HG03045 (cell line): Measurements from ENCODE around the gene B4GALT2.

Experiments
- ATAC-seq: cut with Tn5 transposase; IDR thresholded peaks from one replicate; pipeline ENCODE4 v1.9.1; 2021; ENCODE audit warnings: mild to moderate bottlenecking, moderate library complexity; ENCODE audit not compliant: unreplicated experiment

The B4GALT2 gene

DNA sequence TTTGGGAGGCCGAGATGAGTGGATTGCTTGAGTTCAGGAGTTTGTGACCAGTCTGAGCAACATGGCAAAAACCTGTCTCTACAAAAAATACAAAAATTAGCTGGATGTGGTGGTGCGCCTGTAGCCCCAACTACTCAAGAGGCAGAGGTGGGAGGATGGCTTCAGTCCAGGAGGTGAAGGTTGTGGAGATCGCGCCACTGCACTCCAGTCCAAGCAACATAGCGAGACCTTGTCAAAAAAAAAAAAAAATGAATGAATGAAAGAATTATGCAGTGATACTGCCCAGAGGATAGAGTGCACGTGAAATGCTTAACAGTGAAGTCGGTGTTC, 9.6 kb upstream of the B4GALT2 start:
- ATAC-seq: no peak

DNA sequence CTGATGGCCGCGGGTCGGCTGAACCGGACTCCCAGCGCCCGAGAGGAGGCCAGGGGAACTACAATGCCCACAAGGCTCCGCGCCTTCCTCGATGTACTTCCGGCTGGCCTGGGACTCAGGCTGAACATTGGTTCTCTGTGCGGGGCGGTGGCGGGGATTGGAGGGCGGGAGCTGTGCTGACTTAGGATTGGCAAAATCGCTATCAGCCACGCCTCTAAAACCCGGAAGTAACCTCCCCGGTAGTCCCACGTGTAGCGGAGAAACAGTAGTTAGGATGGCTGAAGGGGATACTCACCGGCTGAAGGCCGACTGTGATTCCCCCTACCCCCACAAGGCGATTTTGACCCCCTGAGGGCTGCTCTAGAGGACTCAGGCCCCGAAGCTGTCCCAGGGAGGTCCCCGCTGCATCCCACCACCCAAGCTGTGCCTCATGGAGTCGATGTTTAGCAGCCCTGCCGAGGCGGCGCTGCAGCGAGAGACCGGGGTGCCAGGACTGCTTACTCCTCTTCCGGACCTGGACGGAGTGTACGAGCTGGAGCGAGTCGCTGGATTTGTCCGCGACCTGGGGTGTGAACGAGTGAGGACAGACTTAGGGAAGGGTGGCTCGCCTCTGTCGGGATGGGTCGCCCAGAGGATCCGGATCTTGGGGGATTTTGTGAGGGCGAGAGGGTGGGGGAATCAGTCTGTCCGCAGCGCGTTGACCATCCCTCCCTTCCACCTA, 9.1 kb upstream of the B4GALT2 start, which contains the start of gene DPH2:
Gene DPH2 (plus strand): TSS at position 265 of the 721 bp plus-strand sequence. CDS start 166 bp downstream, at position 431.
- ATAC-seq: peak; percentile 69

GRCh38 chr1:43970502-43970901, 8.5 kb upstream of the B4GALT2 start:
- ATAC-seq: no peak

DNA sequence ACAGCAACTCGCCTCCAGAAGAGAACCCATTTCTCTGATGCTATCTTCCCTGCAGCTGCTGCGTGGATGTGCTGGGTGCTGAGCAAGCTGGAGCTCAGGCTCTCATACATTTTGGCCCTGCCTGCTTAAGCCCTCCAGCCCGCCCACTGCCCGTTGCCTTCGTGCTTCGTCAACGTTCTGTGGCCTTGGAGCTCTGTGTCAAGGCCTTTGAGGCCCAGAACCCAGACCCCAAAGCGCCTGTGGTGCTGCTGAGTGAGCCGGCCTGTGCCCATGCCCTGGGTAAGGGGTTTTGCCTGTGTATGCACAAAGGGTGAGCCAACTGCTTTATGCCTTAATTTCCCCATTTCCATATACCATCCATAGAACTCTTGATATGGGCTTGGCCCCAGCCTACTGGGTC, 8.1 kb upstream of the B4GALT2 start:
- no peak for ATAC-seq

GRCh38 chr1:43971336-43971980, 7.6 kb upstream of the B4GALT2 start:
- no peak for ATAC-seq

DNA sequence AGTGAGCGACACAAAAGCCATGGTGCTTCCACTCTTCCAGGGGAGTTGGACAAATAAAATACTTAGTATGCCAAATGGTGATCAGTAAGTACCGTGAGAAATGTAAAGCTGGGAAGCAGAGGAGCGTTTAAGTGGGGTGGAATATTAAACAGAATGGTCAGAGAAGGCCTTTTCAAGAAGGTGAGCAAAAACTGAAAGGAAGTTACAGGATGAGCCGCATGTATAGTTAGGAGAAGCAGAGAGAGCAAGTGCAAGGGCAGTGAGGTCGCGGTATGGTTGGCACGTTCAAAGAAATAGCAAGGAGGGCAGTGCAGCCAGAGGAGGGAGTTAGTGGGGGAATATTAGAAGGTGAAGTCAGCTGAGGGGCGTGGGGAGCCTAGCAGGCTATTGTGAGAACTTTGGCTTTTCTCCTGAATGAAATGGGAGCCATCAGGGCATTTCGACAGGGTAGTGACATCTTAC, 5.0 kb upstream of the B4GALT2 start:
- no peak for ATAC-seq

- peak; percentile 55 for ATAC-seq
These were observed 4.4 kb upstream of the B4GALT2 start, which contains the start of gene ATP6V0B for GRCh38 chr1:43974443-43975248. Gene ATP6V0B, plus strand, starts transcription at chr1:43974960. Its CDS starts 81 bp downstream, at chr1:43975041.

DNA sequence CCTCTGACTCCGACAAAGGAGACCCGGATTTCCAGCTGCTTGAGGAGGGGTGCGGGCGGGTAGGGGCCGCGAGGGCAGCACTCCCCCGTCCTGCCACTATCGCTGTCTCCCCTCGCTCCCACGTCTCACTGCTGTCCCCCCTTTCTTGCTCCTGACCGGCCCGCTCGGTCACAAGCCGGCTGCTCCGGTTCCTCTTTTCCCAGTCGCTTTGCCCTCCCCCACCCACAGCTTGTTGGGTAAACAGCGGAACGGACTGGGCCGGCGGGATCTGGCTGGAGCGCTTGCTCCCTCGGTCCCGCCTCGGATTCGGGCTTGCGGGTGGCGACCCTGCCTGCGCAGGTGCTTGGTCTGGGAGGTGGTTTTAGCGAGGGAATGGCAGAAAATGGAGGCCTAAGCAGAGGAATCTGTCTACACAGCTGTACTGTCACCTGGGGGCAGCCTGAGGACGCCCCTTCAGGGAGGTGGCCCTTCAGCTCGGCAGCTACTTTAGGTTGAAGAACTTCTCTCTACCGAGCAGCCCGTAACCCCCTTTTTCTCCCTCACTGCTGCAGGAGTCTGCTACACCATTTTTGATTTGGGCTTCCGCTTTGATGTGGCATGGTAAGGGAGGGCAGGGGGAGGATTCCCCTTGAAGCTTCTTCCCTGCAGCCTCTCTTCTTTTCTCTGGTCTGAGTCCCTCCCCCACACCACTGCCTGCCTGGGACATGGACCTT, 3.6 kb upstream of the B4GALT2 start:
- peak; percentile 5 for ATAC-seq

DNA sequence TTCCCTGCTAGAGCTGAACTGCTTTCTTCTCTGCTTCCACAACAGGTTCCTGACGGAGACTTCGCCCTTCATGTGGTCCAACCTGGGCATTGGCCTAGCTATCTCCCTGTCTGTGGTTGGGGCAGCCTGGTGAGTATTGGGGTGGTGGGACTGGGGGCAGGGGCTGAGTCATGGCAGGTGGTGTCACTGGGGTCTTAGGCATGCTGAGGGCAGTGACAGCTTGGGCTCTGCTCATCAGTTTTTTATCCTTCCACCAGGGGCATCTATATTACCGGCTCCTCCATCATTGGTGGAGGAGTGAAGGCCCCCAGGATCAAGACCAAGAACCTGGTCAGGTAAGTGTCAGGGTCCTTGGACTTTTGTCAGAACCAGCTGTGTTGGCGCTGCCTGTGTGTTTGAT, 3.0 kb upstream of the B4GALT2 start:
- no peak for ATAC-seq

DNA sequence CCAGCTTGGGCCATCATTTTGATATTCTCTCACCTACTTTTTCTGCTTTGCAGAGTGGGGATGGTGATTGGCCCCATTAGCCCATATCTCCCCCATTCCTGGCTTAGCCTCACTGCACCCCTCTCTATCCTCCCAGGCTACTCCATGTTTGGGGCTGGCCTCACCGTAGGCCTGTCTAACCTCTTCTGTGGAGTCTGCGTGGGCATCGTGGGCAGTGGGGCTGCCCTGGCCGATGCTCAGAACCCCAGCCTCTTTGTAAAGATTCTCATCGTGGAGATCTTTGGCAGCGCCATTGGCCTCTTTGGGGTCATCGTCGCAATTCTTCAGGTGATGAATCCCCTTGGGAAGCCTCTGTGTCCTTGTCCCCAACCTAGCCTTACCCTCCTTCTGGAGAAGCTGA, 2.1 kb upstream of the B4GALT2 start:
- no peak for ATAC-seq

GRCh38 chr1:43977376-43978263, 1.4 kb upstream of the B4GALT2 start:
- ATAC-seq: no peak

DNA sequence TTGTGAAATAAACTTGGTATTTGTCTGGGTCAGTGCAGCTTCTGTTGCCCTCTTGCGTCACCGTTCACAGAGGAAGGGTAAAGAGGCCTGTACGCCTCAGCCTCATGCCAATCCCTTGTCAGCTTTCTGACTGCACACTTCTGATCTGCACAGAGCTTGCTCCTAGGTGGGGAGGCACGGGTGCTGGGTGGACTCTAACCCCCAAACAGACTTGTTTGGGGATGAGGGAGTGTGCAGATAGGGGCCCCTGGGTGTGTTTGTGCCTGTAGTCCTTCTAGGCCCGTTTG, 803 bp upstream of the B4GALT2 start:
- no peak for ATAC-seq

- no peak for ATAC-seq
These were observed 184 bp downstream of the B4GALT2 start for GRCh38 chr1:43979261-43979527.

DNA sequence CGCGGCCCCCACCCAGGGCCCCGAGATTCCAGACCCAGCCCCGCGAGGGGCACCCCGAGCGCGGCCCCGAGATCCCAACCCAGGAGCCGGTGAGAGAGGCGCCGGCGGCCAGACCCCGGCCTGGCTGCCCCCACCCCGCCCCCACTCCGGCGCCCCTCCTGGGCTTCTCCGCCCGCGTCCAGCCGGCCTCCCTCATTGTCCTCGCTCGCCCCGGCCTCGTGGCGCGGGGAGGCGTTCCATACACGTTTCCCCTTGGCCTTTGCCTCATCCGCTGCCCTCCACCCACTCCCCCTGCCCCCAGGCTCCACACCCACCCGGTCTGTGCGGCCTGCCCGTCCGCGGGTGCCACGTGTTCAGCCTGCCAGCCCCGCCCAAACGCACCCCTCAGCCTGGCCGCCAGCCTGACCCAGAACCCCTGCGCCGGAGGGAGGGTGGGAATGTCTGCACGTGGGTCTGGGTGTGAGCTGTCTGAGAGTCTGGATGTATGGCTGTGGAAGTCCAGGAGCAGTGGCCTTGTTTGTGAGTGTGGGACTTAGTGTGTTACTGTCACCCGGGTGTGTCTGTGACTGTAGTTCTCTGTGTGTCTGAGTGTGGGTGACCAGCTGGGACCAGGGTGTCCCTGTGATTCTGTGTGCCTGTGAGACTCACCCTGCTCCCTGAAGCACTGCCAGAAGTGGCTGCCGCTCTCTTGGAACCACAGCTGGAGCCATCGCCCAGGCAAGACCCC, 681 bp downstream of the B4GALT2 start:
- no peak for ATAC-seq

GRCh38 chr1:43980255-43981134, 1.5 kb downstream of the B4GALT2 start:
- ATAC-seq: no peak

DNA sequence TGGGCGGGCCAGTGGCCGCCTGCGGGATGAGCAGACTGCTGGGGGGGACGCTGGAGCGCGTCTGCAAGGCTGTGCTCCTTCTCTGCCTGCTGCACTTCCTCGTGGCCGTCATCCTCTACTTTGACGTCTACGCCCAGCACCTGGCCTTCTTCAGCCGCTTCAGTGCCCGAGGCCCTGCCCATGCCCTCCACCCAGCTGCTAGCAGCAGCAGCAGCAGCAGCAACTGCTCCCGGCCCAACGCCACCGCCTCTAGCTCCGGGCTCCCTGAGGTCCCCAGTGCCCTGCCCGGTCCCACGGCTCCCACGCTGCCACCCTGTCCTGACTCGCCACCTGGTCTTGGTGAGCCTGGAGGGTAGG, 2.1 kb downstream of the B4GALT2 start:
- no peak for ATAC-seq

DNA sequence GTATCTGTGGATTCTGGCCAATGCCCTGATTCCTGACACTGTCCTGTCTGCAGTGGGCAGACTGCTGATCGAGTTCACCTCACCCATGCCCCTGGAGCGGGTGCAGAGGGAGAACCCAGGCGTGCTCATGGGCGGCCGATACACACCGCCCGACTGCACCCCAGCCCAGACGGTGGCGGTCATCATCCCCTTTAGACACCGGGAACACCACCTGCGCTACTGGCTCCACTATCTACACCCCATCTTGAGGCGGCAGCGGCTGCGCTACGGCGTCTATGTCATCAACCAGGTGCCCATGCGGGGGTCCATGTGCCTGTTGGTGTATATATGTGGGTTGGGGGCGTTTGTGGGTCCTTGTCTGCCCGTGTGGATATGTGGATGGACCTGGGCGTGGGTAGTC, 2.6 kb downstream of the B4GALT2 start:
- no peak for ATAC-seq

DNA sequence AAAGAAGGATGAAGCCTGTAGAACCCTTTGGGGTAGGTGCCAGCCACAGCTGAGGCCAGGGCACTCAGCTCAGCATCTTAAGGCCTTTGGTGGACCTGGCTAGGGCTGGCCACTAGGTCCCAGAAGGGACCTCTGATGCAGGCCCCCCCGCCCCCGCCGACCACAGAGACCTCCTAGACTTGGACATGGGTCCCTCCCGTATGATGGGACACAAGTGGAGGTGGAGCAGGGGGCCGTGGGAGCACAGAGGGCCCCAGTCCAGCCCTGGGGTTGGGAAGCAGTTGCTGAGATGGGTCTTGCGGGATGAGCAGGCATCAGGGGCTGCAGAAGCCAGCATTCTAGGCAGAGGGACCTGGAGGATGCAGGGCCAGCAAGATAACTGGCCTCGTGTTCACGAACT, 3.2 kb downstream of the B4GALT2 start:
- no peak for ATAC-seq

GRCh38 chr1:43982808-43983207, 3.8 kb downstream of the B4GALT2 start:
- ATAC-seq: no peak
